Measurements from ENCODE around the gene TLR2.

- TF ChIP-seq CTCF (conservative IDR thresholded peaks at IDR 0.05; ENCODE audit: low read depth, low read length) (no peak), EZH2 (IDR thresholded peaks at IDR 0.05; ENCODE audit: borderline replicate concordance, low read depth, low read length, poor library complexity, severe bottlenecking) (no peak)
Measured at GRCh38 chr4:153679486-153679885, 4.6 kb upstream of the TLR2 start.
